ENCODE measurements around the gene OVCA2. TPM values are rescaled to one million over a fixed set of nuclear protein-coding genes. Genes with fewer than 3 reads are reported as not detected.

The OVCA2 gene
- total RNA-seq, 4 donors from 2014 or later, result 7.9 to 27.4 (median 19.8) TPM

DNA sequence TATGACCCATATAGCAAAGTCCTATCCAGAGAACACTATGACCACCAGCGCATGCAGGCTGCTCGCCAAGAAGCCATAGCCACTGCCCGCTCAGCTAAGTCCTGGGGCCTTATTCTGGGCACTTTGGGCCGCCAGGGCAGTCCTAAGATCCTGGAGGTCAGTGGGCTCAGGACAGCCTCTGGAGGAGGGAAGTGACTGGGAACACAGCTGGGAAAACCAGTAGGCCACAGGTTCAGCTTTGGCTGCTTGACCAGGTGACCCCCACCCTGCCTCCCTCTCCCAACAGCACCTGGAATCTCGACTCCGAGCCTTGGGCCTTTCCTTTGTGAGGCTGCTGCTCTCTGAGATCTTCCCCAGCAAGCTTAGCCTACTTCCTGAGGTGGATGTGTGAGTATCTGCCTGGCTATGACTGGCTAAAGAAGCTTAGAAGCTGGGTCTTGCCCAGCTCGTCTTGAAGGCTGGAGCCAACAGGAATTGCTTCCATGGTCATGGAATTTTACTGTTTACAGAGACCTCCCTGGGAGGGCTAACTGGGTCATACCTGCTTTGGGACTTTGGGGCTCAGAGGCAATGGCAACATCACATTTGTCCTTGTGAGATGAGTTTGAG, 1.5 kb upstream of the OVCA2 start:
- no peak overlapping the region for H3K4me3 ChIP-seq
- no peaks in the 10 kb centered on the region for H3K27me3 ChIP-seq
- no peak overlapping the region for H3K27ac ChIP-seq
- H3K36me3 ChIP-seq, result no peaks in the 10 kb centered on the region
- H3K9me3 ChIP-seq, result no peaks in the 10 kb centered on the region
- peak in 1 of 2 donors; percentile 19 for DNase-seq
- intact Hi-C loops (cut with DNase I; ENCODE audit: low total_unique reads), result no loop called here
- TF ChIP-seq, protein P1, sequence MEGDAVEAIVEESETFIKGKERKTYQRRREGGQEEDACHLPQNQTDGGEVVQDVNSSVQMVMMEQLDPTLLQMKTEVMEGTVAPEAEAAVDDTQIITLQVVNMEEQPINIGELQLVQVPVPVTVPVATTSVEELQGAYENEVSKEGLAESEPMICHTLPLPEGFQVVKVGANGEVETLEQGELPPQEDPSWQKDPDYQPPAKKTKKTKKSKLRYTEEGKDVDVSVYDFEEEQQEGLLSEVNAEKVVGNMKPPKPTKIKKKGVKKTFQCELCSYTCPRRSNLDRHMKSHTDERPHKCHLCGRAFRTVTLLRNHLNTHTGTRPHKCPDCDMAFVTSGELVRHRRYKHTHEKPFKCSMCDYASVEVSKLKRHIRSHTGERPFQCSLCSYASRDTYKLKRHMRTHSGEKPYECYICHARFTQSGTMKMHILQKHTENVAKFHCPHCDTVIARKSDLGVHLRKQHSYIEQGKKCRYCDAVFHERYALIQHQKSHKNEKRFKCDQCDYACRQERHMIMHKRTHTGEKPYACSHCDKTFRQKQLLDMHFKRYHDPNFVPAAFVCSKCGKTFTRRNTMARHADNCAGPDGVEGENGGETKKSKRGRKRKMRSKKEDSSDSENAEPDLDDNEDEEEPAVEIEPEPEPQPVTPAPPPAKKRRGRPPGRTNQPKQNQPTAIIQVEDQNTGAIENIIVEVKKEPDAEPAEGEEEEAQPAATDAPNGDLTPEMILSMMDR (IDR thresholded peaks at IDR 0.05), result no peak
- no peak for TF ChIP-seq POLR2A (IDR thresholded peaks at IDR 0.05)
- peaks cover 0 to 9% of the 10 kb centered on the region in 2 donors for H3K4me1 ChIP-seq

DNA sequence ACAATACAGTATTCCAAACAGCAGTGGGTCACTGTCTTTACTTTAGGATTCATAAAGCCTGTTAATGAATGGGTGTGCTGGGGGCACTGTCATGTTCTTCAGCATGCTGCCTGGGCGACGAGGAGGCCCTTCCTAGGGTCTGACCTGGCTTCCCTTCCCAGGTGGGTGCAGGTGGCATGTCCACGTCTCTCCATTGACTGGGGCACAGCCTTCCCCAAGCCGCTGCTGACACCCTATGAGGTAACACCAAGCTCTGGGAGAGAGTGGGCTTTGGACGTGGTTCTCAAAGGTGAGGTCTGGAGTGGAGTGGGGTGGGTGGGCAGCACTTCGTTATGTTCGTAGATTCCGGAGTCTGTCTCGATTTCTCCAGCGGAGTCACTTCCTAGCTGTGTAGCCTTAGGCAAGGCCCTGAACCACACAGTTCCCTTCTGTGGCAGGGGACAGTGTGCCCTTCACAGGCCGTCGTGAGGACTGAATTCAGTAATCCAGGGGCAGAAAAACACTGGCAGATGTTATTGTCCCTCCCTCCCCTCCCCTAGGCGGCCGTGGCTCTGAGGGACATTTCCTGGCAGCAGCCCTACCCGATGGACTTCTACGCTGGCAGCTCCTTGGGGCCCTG, 771 bp upstream of the OVCA2 start:
- no peak for TF ChIP-seq POLR2A (IDR thresholded peaks at IDR 0.05)
- TF ChIP-seq, protein P1 (IDR thresholded peaks at IDR 0.05), result no peak
- no peaks in the 10 kb centered on the region for H3K27me3 ChIP-seq
- DNase-seq, result no peak
- H3K27ac ChIP-seq, result peak overlapping the region; percentile 85 to 86
- H3K4me3 ChIP-seq, result peak overlapping the region; percentile 47 to 60
- H3K36me3 ChIP-seq, result no peaks in the 10 kb centered on the region
- no peaks in the 10 kb centered on the region for H3K9me3 ChIP-seq
- intact Hi-C loops (cut with DNase I; ENCODE audit: low total_unique reads), result no loop called here
- peaks cover 0 to 9% of the 10 kb centered on the region in 2 donors for H3K4me1 ChIP-seq

DNA sequence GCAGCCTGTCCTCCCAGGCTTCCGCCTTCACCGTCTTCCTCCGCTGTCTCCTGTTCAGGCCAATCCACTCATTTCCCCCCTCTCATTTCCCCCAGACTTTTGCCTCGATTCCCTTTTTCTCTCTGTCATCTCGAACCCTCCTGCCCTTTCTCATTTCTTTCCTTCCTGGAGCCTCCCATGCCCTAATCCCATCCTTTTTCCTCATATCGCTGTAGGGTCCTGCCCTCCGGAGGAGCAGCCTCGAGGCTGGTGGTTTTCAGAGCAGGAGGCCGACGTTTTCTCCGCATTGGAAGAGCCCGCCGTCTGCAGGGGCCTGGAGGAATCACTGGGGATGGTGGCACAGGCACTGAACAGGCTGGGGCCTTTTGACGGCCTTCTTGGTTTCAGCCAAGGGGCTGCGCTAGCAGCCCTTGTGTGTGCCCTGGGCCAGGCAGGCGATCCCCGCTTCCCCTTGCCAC, 597 bp downstream of the OVCA2 start:
- Histone ChIP-seq H3K9me3 (no peaks in the 10 kb centered on the region), H3K36me3 (no peaks in the 10 kb centered on the region), H3K27ac (peak overlapping the region; percentile 85 to 86), H3K4me1 (peaks cover 0 to 9% of the 10 kb centered on the region in 2 donors), H3K4me3 (peak overlapping the region; percentile 47 to 60), H3K27me3 (no peaks in the 10 kb centered on the region)
- TF ChIP-seq POLR2A (IDR thresholded peaks at IDR 0.05), result no peak
- TF ChIP-seq, protein P1 (IDR thresholded peaks at IDR 0.05), result peak in 1 of 4 experiments; percentile 15
- peak in 1 of 2 donors; percentile 24 for DNase-seq
- intact Hi-C loops (cut with DNase I; ENCODE audit: low total_unique reads), result no loop called here

DNA sequence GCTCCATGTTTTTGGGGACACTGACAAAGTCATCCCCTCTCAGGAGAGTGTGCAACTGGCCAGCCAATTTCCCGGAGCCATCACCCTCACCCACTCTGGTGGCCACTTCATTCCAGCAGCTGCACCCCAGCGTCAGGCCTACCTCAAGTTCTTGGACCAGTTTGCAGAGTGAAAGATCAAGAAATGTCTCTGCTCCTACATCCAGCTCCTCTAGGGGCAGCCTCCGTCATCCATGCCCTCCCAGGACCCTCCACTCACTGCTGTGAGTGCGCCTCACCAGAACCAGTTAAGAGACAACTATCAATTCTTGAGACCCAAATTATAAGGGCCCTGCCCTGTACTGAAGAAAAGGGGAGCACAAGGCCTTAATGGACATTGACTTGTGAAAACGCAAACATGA, 1.1 kb downstream of the OVCA2 start:
- H3K27me3 ChIP-seq, result no peaks in the 10 kb centered on the region
- H3K4me1 ChIP-seq, result peaks cover 0 to 9% of the 10 kb centered on the region in 2 donors
- no peaks in the 10 kb centered on the region for H3K36me3 ChIP-seq
- intact Hi-C loops (cut with DNase I; ENCODE audit: low total_unique reads), result no loop called here
- peak overlapping the region; percentile 85 to 86 for H3K27ac ChIP-seq
- TF ChIP-seq, protein P1 (IDR thresholded peaks at IDR 0.05), result no peak
- TF ChIP-seq POLR2A (IDR thresholded peaks at IDR 0.05), result no peak
- no peaks in the 10 kb centered on the region for H3K9me3 ChIP-seq
- no peak overlapping the region for H3K4me3 ChIP-seq
- no peak for DNase-seq

DNA sequence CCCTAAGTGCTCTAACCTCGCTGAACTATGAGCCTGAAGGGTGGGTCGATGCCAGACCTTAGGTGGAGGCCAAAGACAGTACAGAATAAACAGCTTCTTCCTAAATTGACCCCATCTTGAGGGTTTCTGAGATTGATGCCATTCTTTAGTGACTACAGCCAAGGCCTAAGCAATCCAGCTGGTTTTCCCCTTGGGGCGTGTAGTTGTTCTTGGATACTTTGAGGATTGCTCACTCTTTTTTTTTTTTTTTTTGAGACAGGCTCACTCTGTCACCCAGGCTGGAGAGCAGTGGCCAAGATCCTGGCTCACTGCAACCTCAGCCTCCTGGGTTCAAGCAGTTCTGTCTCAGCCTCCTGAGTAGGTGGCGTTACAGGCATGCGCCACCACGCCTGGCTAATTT, 2.0 kb downstream of the OVCA2 start:
- intact Hi-C loops (cut with DNase I; ENCODE audit: low total_unique reads), result no loop called here

More for the DNA sequence above, 2.0 kb downstream of the OVCA2 start:
- no peak overlapping the region for H3K4me3 ChIP-seq
- no peaks in the 10 kb centered on the region for H3K9me3 ChIP-seq
- H3K36me3 ChIP-seq, result no peaks in the 10 kb centered on the region
- no peak overlapping the region for H3K27ac ChIP-seq
- peaks cover under 1 to 10% of the 10 kb centered on the region in 2 donors for H3K4me1 ChIP-seq
- no peak for TF ChIP-seq POLR2A (IDR thresholded peaks at IDR 0.05)
- TF ChIP-seq, protein P1 (IDR thresholded peaks at IDR 0.05), result no peak
- H3K27me3 ChIP-seq, result no peaks in the 10 kb centered on the region
- no peak for DNase-seq
